GM12878 (cell line): ENCODE data around the gene YTHDC1. TPM values are rescaled to one million over a fixed set of nuclear protein-coding genes. Genes with fewer than 3 reads are reported as not detected.
A peak's percentile ranks its signal among the peaks of the same experiment; 100 is the strongest.

Source experiments
- ATAC-seq: fragments of 200-7000 bp; cut with Tn5 transposase; 3 replicates; pipeline ENCODE4 v1.9.1; 2020; ENCODE audit warnings: mild to moderate bottlenecking, moderate library complexity
- BruUV-seq: library from RNA; stranded (reverse); fragments of 400-500 nt; replicated peaks from 2 replicates; lab custom pipeline; 2021; lab: Mats Ljungman, UMichigan
- CTCF ChIA-PET: fragments of 300-600 bp; sonication (Branson Sonifier 250); formaldehyde crosslinking; extraction: SDS; loops from one replicate; lab custom pipeline; 2021; ENCODE audit warnings: inconsistent platforms; lab: Yijun Ruan, JAX
- POLR2A ChIA-PET: fragments of 350-600 bp; formaldehyde crosslinking; extraction: SDS; loops from one replicate; lab custom pipeline; 2021; ENCODE audit warnings: inconsistent platforms; lab: Charles Lee
- RAD21 ChIA-PET: fragments of 300-600 bp; sonication (Branson Sonifier 250); formaldehyde crosslinking; loops from one replicate; lab custom pipeline; 2023; ENCODE audit warnings: antibody characterized with exemption; ENCODE audit not compliant: unreplicated experiment; lab: Charles Lee
- SMC1A ChIA-PET: fragments of 300-600 bp; sonication (Branson Sonifier 250); formaldehyde crosslinking; loops from one replicate; lab custom pipeline; 2023; ENCODE audit not compliant: unreplicated experiment, uncharacterized antibody; lab: Charles Lee
- DNase-seq: peaks from one replicate; pipeline ENCODE4 v3.0.0-alpha.2; 2011; ENCODE audit warnings: low read depth, low spot score
- FAIRE-seq: peaks from 3 replicates; lab custom pipeline; 2011; peaks lifted over from hg19 to GRCh38; lab: Jason Lieb, UNC
- H2AFZ ChIP-seq: 2 replicates; pipeline ENCODE4 v1.6.0; 2011; ENCODE audit warnings: low read depth, low read length, control low read depth; ENCODE audit not compliant: control insufficient read depth
- H3K27ac ChIP-seq: 2 replicates; pipeline ENCODE4 v1.5.1; 2011; ENCODE audit warnings: control low read depth; ENCODE audit not compliant: control insufficient read depth, insufficient read depth
- H3K27me3 ChIP-seq, 2 experiments: replicated peaks in 1 of 2; 2 replicates each; pipeline versions ENCODE4 v1.6.0 to v1.6.1; 2011; ENCODE audit warnings: low read length in 1 of 2; ENCODE audit not compliant: control insufficient read depth in 2 of 2, insufficient read depth in 2 of 2
- H3K36me3 ChIP-seq, 2 experiments: 2 replicates each; pipeline ENCODE4 v1.5.1; 2011; ENCODE audit warnings: low read length in 1 of 2; ENCODE audit not compliant: control insufficient read depth in 2 of 2, insufficient read depth in 2 of 2
- H3K4me1 ChIP-seq: 2 replicates; pipeline ENCODE4 v1.6.1; 2011; ENCODE audit warnings: mild to moderate bottlenecking, low read length, moderate library complexity, mixed read lengths; ENCODE audit not compliant: control insufficient read depth, insufficient read depth
- H3K4me2 ChIP-seq: 2 replicates; pipeline ENCODE4 v1.6.0; 2011; ENCODE audit warnings: control low read depth; ENCODE audit not compliant: control insufficient read depth, insufficient read depth
- H3K4me3 ChIP-seq: fragments of 200-600 bp; sonication (generic); 2 replicates; pipeline ENCODE4 v1.5.1; 2016
- H3K79me2 ChIP-seq: 2 replicates; pipeline ENCODE4 v1.6.0; 2011; ENCODE audit warnings: low read length; ENCODE audit not compliant: control insufficient read depth, insufficient read depth
- H3K9ac ChIP-seq: 2 replicates; pipeline ENCODE4 v1.8.0; 2011; ENCODE audit warnings: low read length, control low read depth, mixed read lengths; ENCODE audit not compliant: control insufficient read depth, insufficient read depth
- H3K9me3 ChIP-seq: replicated peaks from 3 replicates; pipeline ENCODE4 v1.5.1; 2011; ENCODE audit warnings: mild to moderate bottlenecking, low read length; ENCODE audit not compliant: control insufficient read depth, insufficient read depth
- H4K20me1 ChIP-seq: 2 replicates; pipeline ENCODE4 v1.6.0; 2011; ENCODE audit not compliant: control insufficient read depth, insufficient read depth
- BCLAF1 ChIP-seq: fragments of 450-650 bp; IDR thresholded peaks from 2 replicates; pipeline ENCODE4 v1.6.1; 2017; ENCODE audit warnings: antibody characterized with exemption, mild to moderate bottlenecking, moderate library complexity
- CBFB ChIP-seq: IDR thresholded peaks from 2 replicates; pipeline ENCODE4 v1.6.1; 2016; ENCODE audit warnings: antibody characterized with exemption, low read depth
- CTCF ChIP-seq, 3 experiments: IDR thresholded peaks in 2 of 3; conservative IDR thresholded peaks in 1 of 3; 2 replicates each; pipeline ENCODE4 v1.5.1; 2011; ENCODE audit warnings: low read depth in 3 of 3, low read length in 3 of 3, mild to moderate bottlenecking in 3 of 3, control low read depth in 2 of 3, moderate library complexity in 2 of 3, inconsistent platforms in 1 of 3, mixed read lengths in 1 of 3; ENCODE audit not compliant: control insufficient read depth in 2 of 3, insufficient read depth in 1 of 3; ENCODE audit errors: extremely low read depth in 1 of 3
- HSF1 ChIP-seq: fragments of 150-350 bp; IDR thresholded peaks from 2 replicates; pipeline ENCODE4 v1.6.1; 2014; ENCODE audit warnings: mild to moderate bottlenecking, low read depth, low read length
- IRF5 ChIP-seq: fragments of 450-650 bp; IDR thresholded peaks from 2 replicates; pipeline ENCODE4 v1.6.1; 2017; ENCODE audit warnings: borderline replicate concordance
- JUND ChIP-seq: IDR thresholded peaks from 2 replicates; pipeline ENCODE4 v1.6.1; 2012; ENCODE audit warnings: low read depth, mild to moderate bottlenecking, low read length, improper control_type of control experiment, moderate library complexity
- LARP7 ChIP-seq: fragments of 450-650 bp; IDR thresholded peaks from 2 replicates; pipeline ENCODE4 v1.6.1; 2017; ENCODE audit warnings: mild to moderate bottlenecking
- REST ChIP-seq: IDR thresholded peaks from 2 replicates; pipeline ENCODE4 v1.6.1; 2012; ENCODE audit warnings: mild to moderate bottlenecking, low read depth, low read length
- RFX5 ChIP-seq: IDR thresholded peaks from 2 replicates; pipeline ENCODE4 v1.6.1; 2011; ENCODE audit warnings: low read depth, low read length, improper control_type of control experiment
- USF1 ChIP-seq: IDR thresholded peaks from 2 replicates; pipeline ENCODE4 v1.6.1; 2011; ENCODE audit warnings: borderline replicate concordance, low read depth, mild to moderate bottlenecking, moderate library complexity, mixed read lengths, low read length; ENCODE audit not compliant: insufficient read depth; ENCODE audit errors: extremely low read length
- ZNF622 ChIP-seq: fragments of 450-650 bp; IDR thresholded peaks from 2 replicates; pipeline ENCODE4 v1.6.1; 2017; ENCODE audit warnings: mild to moderate bottlenecking, inconsistent platforms
- WGBS: methylation state at CpG from one replicate; pipeline ENCODE4 v1.1.6; 2016; ENCODE audit warnings: low lambda C conversion rate; ENCODE audit not compliant: insufficient replicate concordance, insufficient coverage; ENCODE audit errors: missing lambda C conversion rate; 5-methylcytosine and 5-hydroxymethylcytosine counted together
- in situ Hi-C: fragments of 300-500 bp; cut with MboI; formaldehyde crosslinking; loops from 9 replicates; pipeline ENCODE4 v1.14.3; 2018; ENCODE audit warnings: mixed read lengths
- intact Hi-C: fragments of 100-400 bp; cut with micrococcal nuclease; formaldehyde crosslinking; loops from one replicate; pipeline ENCODE4 v1.14.2; 2022; ENCODE audit not compliant: unreplicated experiment
- polyA plus RNA-seq, 11 experiments: library from polyadenylated mRNA; depleted of rRNA in 4 of 11; unstranded in 6 of 11; stranded (reverse) in 5 of 11; fragments of >200 nt; fragmentation: Nextera tagmentation in 4 of 11; fragmentation: Illumina TruSeq in 1 of 11; extraction: Ambion mirVana in 4 of 11; extraction: Trizol in 1 of 11; gene quantifications; 1 replicate in 1 of 11; 2 replicates in 10 of 11; pipeline versions ENCODE4 v1.2.1 to v1.2.3, GENCODE V29; 2011 to 2016; ENCODE audit warnings: inconsistent platforms in 2 of 11, missing spikeins in 2 of 11, low read depth in 1 of 11
- total RNA-seq, 4 experiments: library from RNA; depleted of rRNA in 3 of 4; stranded (reverse); fragments of >200 nt in 3 of 4; fragmentation: Illumina TruSeq in 1 of 4; extraction: Trizol in 1 of 4; gene quantifications; 2 replicates each; pipeline versions ENCODE4 v1.2.1 to v1.2.3, GENCODE V29; 2013 to 2021

YTHDC1 gene
- total and polyA plus RNA-seq, 10 of the 15 experiments (the other 5 are each of a cell fraction or from before 2014, with no cell fraction given), result 18.7 to 83.2 (median 47.5) TPM

GRCh38 chr4:68337522-68337921 is 12.4 kb downstream of the YTHDC1 start:
- peaks cover 40% of the 10 kb centered on the region for H3K79me2 ChIP-seq
- H4K20me1 ChIP-seq, result peaks cover 5% of the 10 kb centered on the region; the same call in 1 of the 2 replicates
- H3K4me3 ChIP-seq, result no peak overlapping the region
- H3K36me3 ChIP-seq, result peaks cover 1 to 21% of the 10 kb centered on the region in 2 experiments
- CTCF ChIA-PET, result interaction anchor here (0.6 kb wide), 1 partner anchor 1294 kb away, joined by 3 read pairs; no protein-coding TSS in a partner anchor
- 98% methylated on average over 7 of the region's 7 CpGs for WGBS
- intact Hi-C loops, result no loop called here
- no peak for ATAC-seq
- in situ Hi-C loops, result no loop called here
- no peak overlapping the region for H3K9ac ChIP-seq
- no peak overlapping the region for H3K27ac ChIP-seq
- no peaks in the 10 kb centered on the region; the same call in 1 of the 2 replicates for H3K4me1 ChIP-seq
- POLR2A ChIA-PET, result interaction anchor here (0.5 kb wide), 1 partner anchor 1097 kb away, joined by 5 read pairs; no protein-coding TSS in a partner anchor
- FAIRE-seq, result no peak
- no peaks in the 10 kb centered on the region for H3K27me3 ChIP-seq
- H2AFZ ChIP-seq, result no peak overlapping the region
- BruUV-seq, result TSS peak; percentile 36
- SMC1A ChIA-PET, result no interaction called here
- DNase-seq, result no peak
- no peaks in the 10 kb centered on the region for H3K9me3 ChIP-seq
- RAD21 ChIA-PET, result no interaction called here
- H3K4me2 ChIP-seq, result no peak overlapping the region
- TF ChIP-seq LARP7 (no peak), USF1 (no peak), REST (no peak), ZNF622 (no peak), JUND (no peak), CTCF (IDR thresholded peaks at IDR 0.05 in 2 of 3, conservative IDR thresholded peaks at IDR 0.05 in 1 of 3; ENCODE audit: control insufficient read depth in 2 of 3, extremely low read depth in 1 of 3, insufficient read depth in 1 of 3, low read depth in 3 of 3, low read length in 3 of 3) (no peak), CBFB (no peak), HSF1 (no peak), BCLAF1 (no peak), IRF5 (no peak), RFX5 (no peak)
